Activated CD4-positive, alpha-beta T cell treated with anti-CD3 and anti-CD28 coated beads, Interleukin-2, amount 50 U/mL, for 48 hours (primary cell): Measurements from ENCODE around the gene GMPPA.

Experiments used
- DNase-seq, 2 experiments: peaks; one replicate each; pipeline ENCODE4 v3.0.0-alpha.2; 2020

GMPPA gene

GRCh38 chr2:219506802-219507526 is 8.3 kb downstream of the GMPPA start:
- no peak for DNase-seq

GRCh38 chr2:219507581-219508443 is 9.1 kb downstream of the GMPPA start:
- no peak for DNase-seq

GRCh38 chr2:219508444-219508734 is 9.7 kb downstream of the GMPPA start:
- DNase-seq: no peak

- no peak for DNase-seq
Observed at GRCh38 chr2:219508971-219509779, 10.5 kb downstream of the GMPPA start.

GRCh38 chr2:219509780-219510511 is 11.3 kb downstream of the GMPPA start:
- peak; percentile 57 to 61 for DNase-seq

- DNase-seq: no peak
Observed at GRCh38 chr2:219510512-219511135, 11.9 kb downstream of the GMPPA start.

- no peak for DNase-seq
Observed at GRCh38 chr2:219511547-219512325, 13.0 kb downstream of the GMPPA start.

- no peak for DNase-seq
Observed at GRCh38 chr2:219512524-219513216, 14.0 kb downstream of the GMPPA start.

GRCh38 chr2:219513787-219514186 is 15.1 kb downstream of the GMPPA start:
- no peak for DNase-seq

GRCh38 chr2:219514196-219514761 is 15.6 kb downstream of the GMPPA start, which contains the start of gene ASIC4:
ASIC4 (plus strand) TSS chr2:219514482; CDS start chr2:219514725, 243 bp downstream.
- no peak for DNase-seq

GRCh38 chr2:219514836-219515235 is 16.1 kb downstream of the GMPPA start:
- no peak for DNase-seq

GRCh38 chr2:219515874-219516629 is 17.4 kb downstream of the GMPPA start:
- DNase-seq: no peak

- no peak for DNase-seq
Observed at GRCh38 chr2:219516888-219517287, 18.2 kb downstream of the GMPPA start.

GRCh38 chr2:219517954-219518778 is 19.5 kb downstream of the GMPPA start:
- no peak for DNase-seq

- no peak for DNase-seq
Observed at GRCh38 chr2:219519526-219519916, 20.8 kb downstream of the GMPPA start.

- no peak for DNase-seq
Observed at GRCh38 chr2:219520079-219520478, 21.4 kb downstream of the GMPPA start.

GRCh38 chr2:219521066-219521880 is 22.6 kb downstream of the GMPPA start:
- DNase-seq: no peak
